HG03108 (cell line): ENCODE measurements around the gene DHRSX.
"Not testable (repeated sequence)": the region's sequence is repeated elsewhere in the genome, so short reads cannot be mapped to it uniquely, and the experiment has no call there.

Experiments
- ATAC-seq: cut with Tn5 transposase; IDR thresholded peaks from one replicate; pipeline ENCODE4 v1.9.1; 2021; ENCODE audit warnings: moderate library complexity; ENCODE audit not compliant: unreplicated experiment

DHRSX gene

GRCh38 chrX:2479420-2479780 lies 21.4 kb downstream of the DHRSX start:
- ATAC-seq, result no peak

GRCh38 chrX:2478546-2479419 lies 22.0 kb downstream of the DHRSX start:
- no peak for ATAC-seq

GRCh38 chrX:2477313-2477712 lies 23.5 kb downstream of the DHRSX start:
- not testable (repeated sequence) for ATAC-seq

GRCh38 chrX:2474963-2475726 lies 25.6 kb downstream of the DHRSX start:
- ATAC-seq, result no peak

- ATAC-seq, result no peak
Observed at GRCh38 chrX:2474280-2474962, 26.4 kb downstream of the DHRSX start.

- ATAC-seq, result not testable (repeated sequence)
Observed at GRCh38 chrX:2473064-2473463, 27.7 kb downstream of the DHRSX start.

- ATAC-seq, result no peak
Observed at GRCh38 chrX:2471641-2472040, 29.1 kb downstream of the DHRSX start.

GRCh38 chrX:2471126-2471525 lies 29.6 kb downstream of the DHRSX start:
- not testable (repeated sequence) for ATAC-seq

- ATAC-seq, result not testable (repeated sequence)
Observed at GRCh38 chrX:2469852-2470251, 30.9 kb downstream of the DHRSX start.

GRCh38 chrX:2469196-2469685 lies 31.5 kb downstream of the DHRSX start:
- ATAC-seq, result no peak

GRCh38 chrX:2468261-2469195 lies 32.2 kb downstream of the DHRSX start:
- no peak for ATAC-seq

- ATAC-seq, result no peak
Observed at GRCh38 chrX:2466876-2467656, 33.7 kb downstream of the DHRSX start.

GRCh38 chrX:2464677-2465166 lies 36.1 kb downstream of the DHRSX start:
- no peak for ATAC-seq

- no peak for ATAC-seq
Observed at GRCh38 chrX:2463973-2464676, 36.7 kb downstream of the DHRSX start.

GRCh38 chrX:2463481-2463880 lies 37.3 kb downstream of the DHRSX start:
- not testable (repeated sequence) for ATAC-seq

GRCh38 chrX:2462780-2463179 lies 38.0 kb downstream of the DHRSX start:
- ATAC-seq, result no peak

- ATAC-seq, result no peak
Observed at GRCh38 chrX:2462074-2462473, 38.7 kb downstream of the DHRSX start.

GRCh38 chrX:2461711-2462016 lies 39.1 kb downstream of the DHRSX start:
- ATAC-seq, result no peak
